GM19043 (cell line): Measurements from ENCODE around the gene CIRBP.

Experiments
- ATAC-seq: cut with Tn5 transposase; IDR thresholded peaks from one replicate; pipeline ENCODE4 v1.9.1; 2021; ENCODE audit warnings: low read depth; ENCODE audit not compliant: unreplicated experiment

The CIRBP gene

GRCh38 chr19:1277061-1277460 lies 7.9 kb downstream of the CIRBP start:
- ATAC-seq: no peak

GRCh38 chr19:1278074-1278473 lies 8.9 kb downstream of the CIRBP start:
- no peak for ATAC-seq

- ATAC-seq: no peak
Measured at GRCh38 chr19:1278713-1279660, 9.9 kb downstream of the CIRBP start.

GRCh38 chr19:1279782-1280341 lies 10.7 kb downstream of the CIRBP start:
- ATAC-seq: no peak

- no peak for ATAC-seq
Measured at GRCh38 chr19:1280636-1281568, 11.8 kb downstream of the CIRBP start.

- ATAC-seq: no peak
Measured at GRCh38 chr19:1281569-1282287, 12.6 kb downstream of the CIRBP start.

- ATAC-seq: no peak
Measured at GRCh38 chr19:1282588-1283206, 13.6 kb downstream of the CIRBP start.

- no peak for ATAC-seq
Measured at GRCh38 chr19:1283207-1283916, 14.2 kb downstream of the CIRBP start.

GRCh38 chr19:1283917-1284292 lies 14.8 kb downstream of the CIRBP start:
- no peak for ATAC-seq

- no peak for ATAC-seq
Measured at GRCh38 chr19:1284293-1284978, 15.3 kb downstream of the CIRBP start.

GRCh38 chr19:1284979-1285736 lies 16.0 kb downstream of the CIRBP start:
- no peak for ATAC-seq

- ATAC-seq: no peak
Measured at GRCh38 chr19:1285737-1286360, 16.7 kb downstream of the CIRBP start, which contains the start of gene EFNA2. EFNA2 (plus strand) TSS chr19:1285873; CDS start chr19:1286169, 296 bp downstream.

GRCh38 chr19:1286487-1287353 lies 17.6 kb downstream of the CIRBP start:
- no peak for ATAC-seq

GRCh38 chr19:1287354-1288225 lies 18.5 kb downstream of the CIRBP start:
- no peak for ATAC-seq

GRCh38 chr19:1288226-1288612 lies 19.1 kb downstream of the CIRBP start:
- no peak for ATAC-seq
